Activated CD4-positive, alpha-beta memory T cell treated with anti-CD3 and anti-CD28 coated beads, Interleukin-2, amount 10 ng/mL, durations not matched to agents 7 days and 5 days (primary cell): ENCODE data around the gene ATP7B. TPM values are rescaled to one million over a fixed set of nuclear protein-coding genes. Genes with fewer than 3 reads are reported as not detected.
"Not testable (repeated sequence)": the region's sequence is repeated elsewhere in the genome, so short reads cannot be mapped to it uniquely, and the experiment has no call there.

Experiments
- CTCF ChIA-PET: fragments of 350-600 bp; sonication (Branson Sonifier 250); formaldehyde crosslinking; loops from one replicate; lab custom pipeline; 2021; ENCODE audit warnings: antibody characterized with exemption, inconsistent platforms; lab: Charles Lee
- POLR2A ChIA-PET: fragments of 350-600 bp; sonication (Branson Sonifier 250); formaldehyde crosslinking; loops from one replicate; lab custom pipeline; 2021; ENCODE audit warnings: antibody characterized with exemption; lab: Charles Lee
- DNase-seq: peaks from one replicate; pipeline ENCODE4 v3.0.0-alpha.2; 2020
- H3K27ac Mint-ChIP-seq: one replicate; pipeline ENCODE4 v1.8.0; 2021; ENCODE audit warnings: mild to moderate bottlenecking, mixed read lengths
- H3K27me3 Mint-ChIP-seq: one replicate; pipeline ENCODE4 v1.8.0; 2021; ENCODE audit warnings: mixed read lengths
- H3K36me3 Mint-ChIP-seq: one replicate; pipeline ENCODE4 v1.8.0; 2021; ENCODE audit warnings: low read depth, mixed read lengths
- H3K4me1 Mint-ChIP-seq: one replicate; pipeline ENCODE4 v1.8.0; 2021; ENCODE audit warnings: mixed read lengths
- H3K4me3 Mint-ChIP-seq: one replicate; pipeline ENCODE4 v1.8.0; 2021; ENCODE audit warnings: mild to moderate bottlenecking, mixed read lengths
- H3K9me3 Mint-ChIP-seq: one replicate; pipeline ENCODE4 v1.8.0; 2021; ENCODE audit warnings: mixed read lengths
- total RNA-seq, 2 experiments: library from RNA; stranded (reverse); gene quantifications; one replicate each; pipeline ENCODE4 v1.2.3, GENCODE V29; 2021

Gene ATP7B
- total RNA-seq, 2 experiments from 2014 or later = 0.78 to 0.88 TPM

DNA sequence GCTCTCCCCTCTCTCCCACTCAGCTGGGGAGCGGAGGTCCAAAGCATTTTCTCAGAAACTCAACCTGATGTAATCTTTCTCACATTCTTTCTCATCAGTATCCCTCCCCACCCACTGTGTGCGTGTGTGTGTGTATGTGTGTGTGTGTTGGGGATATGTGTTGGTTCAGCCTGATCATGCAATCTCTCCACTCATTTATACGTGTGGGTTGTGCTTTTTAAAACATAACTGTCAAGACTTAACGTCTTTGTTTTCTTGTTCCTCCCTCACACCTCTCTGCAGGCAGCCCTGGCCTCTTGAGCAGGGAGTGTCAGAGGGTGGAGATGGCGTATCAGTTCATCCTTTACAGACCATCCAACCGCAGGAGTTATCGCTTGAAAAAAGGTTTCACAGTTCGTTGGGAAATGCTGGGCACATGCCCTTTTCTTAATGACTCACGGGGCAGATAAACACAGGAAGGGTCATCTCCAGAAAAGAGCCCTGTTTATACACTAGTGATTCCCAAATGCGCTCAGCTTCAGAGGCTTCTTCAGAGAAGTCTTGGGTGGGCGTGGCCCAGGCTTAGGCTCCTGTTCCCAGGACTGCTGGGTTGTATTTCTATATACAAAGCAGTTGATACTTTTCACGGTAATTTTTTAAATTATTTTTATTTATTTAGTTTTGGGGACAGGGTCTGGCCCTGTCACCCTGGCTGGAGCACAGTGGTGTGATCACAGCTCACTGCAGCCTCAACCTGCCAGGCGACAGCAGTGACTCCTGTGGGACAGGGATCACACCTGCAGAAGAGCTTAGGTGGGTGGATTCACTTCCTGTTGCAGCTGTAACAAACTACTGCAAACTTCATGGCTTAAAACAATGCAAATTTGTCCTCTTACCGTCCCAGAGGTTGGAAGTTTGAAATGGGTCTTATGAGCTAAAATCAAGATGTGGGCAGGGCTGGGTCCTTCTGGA, 89.2 kb downstream of the ATP7B start:
- H3K36me3 Mint-ChIP-seq = no peaks in the 10 kb centered on the region
- ChIA-PET POLR2A (no interaction called here), CTCF (interaction anchor here (1.1 to 2.2 kb wide), 2 partner anchors 8 to 107 kb away, joined by 5 to 8 read pairs; no protein-coding TSS in a partner anchor)
- H3K27ac Mint-ChIP-seq = peak overlapping the region; percentile 47
- no peak for DNase-seq
- peaks cover 2% of the 10 kb centered on the region for H3K27me3 Mint-ChIP-seq
- no peak overlapping the region for H3K4me3 Mint-ChIP-seq
- H3K9me3 Mint-ChIP-seq = no peaks in the 10 kb centered on the region
- peaks cover 43% of the 10 kb centered on the region for H3K4me1 Mint-ChIP-seq

DNA sequence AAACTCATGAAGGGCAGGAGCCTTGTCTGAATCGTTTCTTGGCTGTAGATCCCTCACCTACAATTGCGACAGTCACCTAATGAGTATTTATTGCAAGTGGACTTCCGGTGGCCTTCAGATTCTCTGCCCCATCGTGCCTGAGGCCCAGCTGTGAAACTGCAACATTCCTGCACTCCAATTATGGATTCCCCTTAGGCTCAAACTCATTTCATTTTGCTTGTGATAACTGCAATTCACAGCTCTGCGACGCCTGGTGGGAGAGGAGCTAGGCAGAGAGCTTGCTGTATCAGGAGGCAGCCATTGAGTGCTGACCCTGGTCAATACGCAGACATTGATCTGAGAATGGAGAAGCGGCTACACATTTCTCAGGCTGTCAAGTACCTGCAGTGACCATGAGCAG, 90.5 kb downstream of the ATP7B start:
- Mint-ChIP-seq H3K27ac (no peak overlapping the region), H3K27me3 (peaks cover 1% of the 10 kb centered on the region), H3K36me3 (no peaks in the 10 kb centered on the region), H3K4me3 (no peak overlapping the region), H3K4me1 (peaks cover 41% of the 10 kb centered on the region), H3K9me3 (no peaks in the 10 kb centered on the region)
- ChIA-PET CTCF (no interaction called here), POLR2A (no interaction called here)
- no peak for DNase-seq

DNA sequence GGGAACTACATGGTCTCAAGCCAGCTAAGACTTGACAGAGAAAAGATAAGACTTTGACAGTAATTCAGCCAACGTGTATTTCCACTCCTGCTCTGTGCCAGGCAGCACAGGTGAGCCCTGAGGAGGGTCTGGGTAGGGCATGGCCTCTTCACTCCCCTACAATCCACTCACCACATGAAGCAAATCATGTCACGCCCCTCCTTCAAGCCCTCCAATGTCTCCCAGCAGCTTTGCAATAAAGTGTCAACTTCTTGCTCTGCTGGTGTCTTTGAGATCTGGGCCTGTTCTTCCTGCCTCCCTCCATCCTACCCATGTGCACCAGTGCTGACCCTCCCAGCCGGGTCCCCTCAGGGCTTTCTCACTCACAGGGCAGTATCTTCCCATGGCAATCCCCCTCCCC, 91.0 kb downstream of the ATP7B start:
- H3K9me3 Mint-ChIP-seq = no peaks in the 10 kb centered on the region
- H3K27me3 Mint-ChIP-seq = no peaks in the 10 kb centered on the region
- H3K36me3 Mint-ChIP-seq = no peaks in the 10 kb centered on the region
- DNase-seq = no peak
- POLR2A ChIA-PET = no interaction called here
- H3K4me1 Mint-ChIP-seq = peaks cover 35% of the 10 kb centered on the region
- CTCF ChIA-PET = no interaction called here
- no peak overlapping the region for H3K4me3 Mint-ChIP-seq
- H3K27ac Mint-ChIP-seq = no peak overlapping the region

- no peak overlapping the region for H3K27ac Mint-ChIP-seq
- DNase-seq = no peak
- no peaks in the 10 kb centered on the region for H3K36me3 Mint-ChIP-seq
- ChIA-PET POLR2A (no interaction called here), CTCF (no interaction called here)
- no peak overlapping the region for H3K4me3 Mint-ChIP-seq
- no peaks in the 10 kb centered on the region for H3K9me3 Mint-ChIP-seq
- no peaks in the 10 kb centered on the region for H3K27me3 Mint-ChIP-seq
- H3K4me1 Mint-ChIP-seq = peaks cover 28% of the 10 kb centered on the region
These were observed 91.7 kb downstream of the ATP7B start for GRCh38 chr13:51919531-51919930.

DNA sequence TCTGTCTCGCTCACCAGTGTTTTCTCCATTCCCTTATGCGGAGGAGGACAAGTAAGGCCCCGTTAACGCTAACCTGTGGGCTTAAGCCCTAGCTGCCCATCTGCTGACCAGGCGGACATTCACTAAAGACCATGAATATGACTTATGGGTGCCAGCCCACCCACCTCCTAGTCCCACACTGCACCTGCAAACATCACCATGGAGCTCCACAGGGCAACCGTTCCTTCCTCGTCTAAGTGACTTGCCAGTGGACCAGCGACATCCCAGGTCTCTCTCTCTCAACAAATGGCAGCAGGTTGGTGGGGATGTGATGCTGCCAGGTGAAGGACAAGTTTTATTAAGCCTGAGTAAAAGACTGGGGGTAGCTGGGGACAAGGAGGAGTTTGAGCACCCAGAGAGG, 94.3 kb downstream of the ATP7B start:
- H3K27ac Mint-ChIP-seq = no peak overlapping the region
- H3K27me3 Mint-ChIP-seq = peaks cover 4% of the 10 kb centered on the region
- ChIA-PET POLR2A (interaction anchor here (0.6 to 1.1 kb wide), 2 partner anchors 7 to 148 kb away, joined by 3 to 4 read pairs; no protein-coding TSS in a partner anchor), CTCF (no interaction called here)
- no peaks in the 10 kb centered on the region for H3K36me3 Mint-ChIP-seq
- H3K4me1 Mint-ChIP-seq = peaks cover 16% of the 10 kb centered on the region
- DNase-seq = no peak
- no peak overlapping the region for H3K4me3 Mint-ChIP-seq
- no peaks in the 10 kb centered on the region for H3K9me3 Mint-ChIP-seq

GRCh38 chr13:51916051-51916818, 95.0 kb downstream of the ATP7B start:
- peaks cover 18% of the 10 kb centered on the region for H3K4me1 Mint-ChIP-seq
- H3K36me3 Mint-ChIP-seq = no peaks in the 10 kb centered on the region
- no peak overlapping the region for H3K4me3 Mint-ChIP-seq
- no peaks in the 10 kb centered on the region for H3K9me3 Mint-ChIP-seq
- CTCF ChIA-PET = no interaction called here
- DNase-seq = no peak
- H3K27ac Mint-ChIP-seq = no peak overlapping the region
- peaks cover 7% of the 10 kb centered on the region for H3K27me3 Mint-ChIP-seq
- POLR2A ChIA-PET = interaction anchor here (0.6 kb wide), 1 partner anchor 149 kb away, joined by 4 read pairs; no protein-coding TSS in a partner anchor

- DNase-seq = no peak
- Mint-ChIP-seq H3K9me3 (no peaks in the 10 kb centered on the region), H3K27ac (no peak overlapping the region), H3K4me3 (no peak overlapping the region), H3K36me3 (no peaks in the 10 kb centered on the region), H3K4me1 (peaks cover 32% of the 10 kb centered on the region), H3K27me3 (peaks cover 7% of the 10 kb centered on the region)
- CTCF ChIA-PET = interaction anchor here (1.3 to 1.7 kb wide), 2 partner anchors 9 to 18 kb away, joined by 3 to 8 read pairs; no protein-coding TSS in a partner anchor
- POLR2A ChIA-PET = no interaction called here
These were observed 97.1 kb downstream of the ATP7B start for GRCh38 chr13:51914137-51914493.

GRCh38 chr13:51913421-51914136, 97.7 kb downstream of the ATP7B start:
- Mint-ChIP-seq H3K9me3 (no peaks in the 10 kb centered on the region), H3K4me1 (peaks cover 37% of the 10 kb centered on the region), H3K27me3 (peaks cover 7% of the 10 kb centered on the region), H3K4me3 (no peak overlapping the region), H3K36me3 (no peaks in the 10 kb centered on the region), H3K27ac (no peak overlapping the region)
- ChIA-PET CTCF (interaction anchor here (1.2 to 1.7 kb wide), 2 partner anchors 9 to 214 kb away, joined by 3 to 8 read pairs; no protein-coding TSS in a partner anchor), POLR2A (interaction anchor here (1.1 to 1.2 kb wide), 2 partner anchors 16 to 24 kb away, joined by 3 to 4 read pairs; no protein-coding TSS in a partner anchor)
- no peak for DNase-seq

DNA sequence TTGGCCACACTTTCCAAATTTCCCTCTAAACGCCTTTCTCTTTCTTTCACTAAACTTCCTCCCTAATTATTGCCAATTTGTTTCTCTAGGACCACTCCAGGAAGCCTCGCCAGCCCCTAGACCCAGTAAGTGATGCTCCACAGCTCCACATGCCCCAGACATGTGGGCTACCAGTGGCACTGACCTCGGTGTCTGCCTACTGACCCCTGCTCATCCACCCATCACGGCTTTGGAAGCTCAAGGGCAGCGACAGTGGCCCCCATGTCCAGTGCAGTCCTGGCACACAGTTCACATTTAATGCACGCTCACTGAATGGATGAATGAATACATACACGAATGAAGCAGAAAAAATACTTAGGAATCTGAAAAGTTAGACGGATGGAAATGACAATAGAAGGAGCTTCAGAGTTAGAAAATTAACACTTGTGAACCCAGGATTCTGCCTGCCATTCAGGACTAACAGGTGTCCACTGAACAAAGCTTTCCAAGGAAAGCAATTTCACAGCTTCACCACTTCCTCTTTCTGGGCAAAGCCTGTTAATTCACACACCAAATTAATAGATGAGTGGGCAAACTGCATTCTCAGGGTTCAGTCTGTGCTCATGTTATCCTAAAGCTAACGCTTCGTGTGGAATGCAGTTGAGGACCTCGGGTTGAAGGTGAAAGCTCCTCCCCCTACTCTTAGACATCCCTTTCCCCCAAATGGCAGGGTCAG, 98.6 kb downstream of the ATP7B start:
- Mint-ChIP-seq H3K4me3 (no peak overlapping the region), H3K27ac (no peak overlapping the region), H3K9me3 (no peaks in the 10 kb centered on the region), H3K27me3 (peaks cover 7% of the 10 kb centered on the region), H3K4me1 (peaks cover 42% of the 10 kb centered on the region), H3K36me3 (no peaks in the 10 kb centered on the region)
- ChIA-PET CTCF (interaction anchor here (1.2 kb wide), 1 partner anchor 215 kb away, joined by 3 read pairs; no protein-coding TSS in a partner anchor), POLR2A (interaction anchor here (1.1 to 1.2 kb wide), 2 partner anchors 16 to 23 kb away, joined by 3 to 4 read pairs; no protein-coding TSS in a partner anchor)
- DNase-seq = no peak

DNA sequence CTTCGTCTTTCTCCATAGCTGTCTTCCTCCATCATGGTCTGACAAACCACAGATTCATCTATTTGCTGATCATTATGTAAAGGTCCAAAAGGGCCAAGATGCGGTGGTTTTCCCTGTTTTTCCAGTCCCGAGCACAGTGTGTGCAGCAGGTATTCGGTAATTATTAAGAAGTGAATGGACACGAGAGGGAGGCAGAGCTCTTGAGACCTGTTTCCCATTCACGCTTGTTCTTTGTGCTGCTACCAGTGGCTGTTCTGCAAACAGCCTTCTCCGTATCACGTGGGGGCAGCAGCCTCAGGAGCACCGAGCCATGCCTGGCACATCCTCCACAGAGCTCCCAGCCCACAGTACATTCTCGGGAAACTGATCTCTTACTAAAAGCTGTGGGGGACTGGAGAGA, 99.2 kb downstream of the ATP7B start:
- Mint-ChIP-seq H3K36me3 (peaks cover 1% of the 10 kb centered on the region), H3K9me3 (no peaks in the 10 kb centered on the region), H3K4me1 (peaks cover 47% of the 10 kb centered on the region), H3K4me3 (no peak overlapping the region), H3K27me3 (peaks cover 7% of the 10 kb centered on the region), H3K27ac (no peak overlapping the region)
- ChIA-PET CTCF (no interaction called here), POLR2A (interaction anchor here (1.2 kb wide), 1 partner anchor 22 kb away, joined by 4 read pairs; no protein-coding TSS in a partner anchor)
- DNase-seq = no peak

DNA sequence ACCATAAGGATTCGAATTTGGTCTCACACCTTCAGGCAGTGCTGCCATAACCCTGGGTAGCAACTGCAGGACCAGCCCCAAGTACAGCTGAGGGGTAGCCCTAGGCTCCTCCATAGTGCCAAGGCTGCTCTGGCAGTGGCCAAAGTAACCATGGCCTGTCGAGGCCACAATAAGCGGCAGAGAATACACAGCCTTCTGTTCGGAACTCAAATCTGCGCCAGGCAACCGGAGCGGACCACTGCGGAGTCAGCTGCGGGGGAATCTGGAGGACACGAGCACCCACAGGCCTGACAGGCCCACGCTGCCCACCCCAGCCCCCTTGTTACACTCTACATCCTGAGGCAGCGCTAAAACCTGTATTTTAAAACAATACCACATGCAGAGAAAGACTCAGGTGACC, 100.7 kb downstream of the ATP7B start:
- Mint-ChIP-seq H3K27ac (no peak overlapping the region), H3K36me3 (peaks cover 6% of the 10 kb centered on the region), H3K4me1 (peaks cover 52% of the 10 kb centered on the region), H3K9me3 (no peaks in the 10 kb centered on the region), H3K4me3 (no peak overlapping the region), H3K27me3 (peaks cover 7% of the 10 kb centered on the region)
- DNase-seq = no peak
- POLR2A ChIA-PET = no interaction called here
- CTCF ChIA-PET = interaction anchor here (0.5 to 1.7 kb wide), 3 partner anchors 13 to 95 kb away, joined by 3 read pairs; no protein-coding TSS in a partner anchor

DNA sequence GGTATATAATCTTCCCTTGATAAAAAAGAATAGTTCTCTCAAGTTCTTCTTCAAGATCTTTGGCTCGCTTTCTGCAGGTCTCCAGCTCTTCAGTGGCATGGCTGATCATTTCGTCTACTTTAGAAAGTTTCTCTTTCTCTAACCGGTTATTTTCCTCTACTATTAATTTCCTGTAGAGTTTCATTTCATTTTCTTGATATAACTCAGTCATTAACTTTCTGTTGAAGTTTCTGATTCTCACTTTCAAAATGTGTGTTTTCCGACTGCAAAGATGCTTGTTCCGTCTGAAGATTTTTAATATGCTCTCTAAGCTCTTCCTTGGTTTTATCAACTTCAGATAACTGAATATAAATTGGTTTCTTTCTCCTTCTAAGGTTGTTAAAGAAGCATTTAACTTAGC, 102.0 kb downstream of the ATP7B start:
- peak overlapping the region; percentile 50 for H3K27ac Mint-ChIP-seq
- H3K4me3 Mint-ChIP-seq = peak overlapping the region; percentile 35
- H3K27me3 Mint-ChIP-seq, H3K9me3 Mint-ChIP-seq, H3K36me3 Mint-ChIP-seq, DNase-seq: not testable (repeated sequence)
- ChIA-PET CTCF (interaction anchor here (0.8 to 1.1 kb wide), 2 partner anchors 14 to 95 kb away, joined by 3 read pairs; no protein-coding TSS in a partner anchor), POLR2A (interaction anchor here (0.8 kb wide), 1 partner anchor 8 kb away, joined by 3 read pairs; no protein-coding TSS in a partner anchor)
- peaks cover 52% of the 10 kb centered on the region for H3K4me1 Mint-ChIP-seq
